HCT116 (cell line): ENCODE data around the gene ADGRD1. TPM values are rescaled to one million over a fixed set of nuclear protein-coding genes. Genes with fewer than 3 reads are reported as not detected.

Experiments
- ATAC-seq: fragments of 200-7000 bp; cut with Tn5 transposase; 2 replicates; pipeline ENCODE4 v1.9.1; 2020; ENCODE audit warnings: mild to moderate bottlenecking, moderate library complexity
- BruUV-seq: library from RNA; stranded (reverse); fragments of 400-500 nt; replicated peaks from 2 replicates; lab custom pipeline; 2021; lab: Mats Ljungman, UMichigan
- CTCF ChIA-PET: fragments of 300-600 bp; sonication (Branson Sonifier 250); formaldehyde crosslinking; loops from one replicate; lab custom pipeline; 2021; ENCODE audit warnings: antibody characterized with exemption; lab: Charles Lee
- POLR2A ChIA-PET: fragments of 300-600, 350-600 bp; sonication (Branson Sonifier 250); formaldehyde crosslinking; loops from one replicate; lab custom pipeline; 2021; ENCODE audit warnings: antibody characterized with exemption; lab: Charles Lee
- RAD21 ChIA-PET, 2 experiments: fragments of 300-600 bp; sonication (Branson Sonifier 250); formaldehyde crosslinking; loops; one replicate each; lab custom pipeline; 2023; ENCODE audit warnings: low total read pairs in 2 of 2; ENCODE audit not compliant: uncharacterized antibody in 2 of 2, unreplicated experiment in 2 of 2, low non-redundant PET in 1 of 2; lab: Charles Lee
- DNase-seq: peaks from one replicate; pipeline ENCODE4 v3.0.0-alpha.2; 2010; ENCODE audit warnings: low read depth, low spot score
- H2AFZ ChIP-seq: fragments of 200-600 bp; shearing (Covaris generic), sonication (generic); 2 replicates; pipeline ENCODE4 v1.6.1; 2017; ENCODE audit warnings: low read depth, mixed run types, mixed read lengths, antibody characterized with exemption, low read length; ENCODE audit not compliant: poor library complexity, severe bottlenecking
- H3K27ac ChIP-seq: 2 replicates; pipeline ENCODE4 v1.5.1; 2012; ENCODE audit warnings: low read depth, low read length
- H3K27me3 ChIP-seq: fragments of 200-600 bp; sonication (generic); 2 replicates; pipeline ENCODE4 v1.6.1; 2016; ENCODE audit warnings: mixed run types, low read length, mixed read lengths; ENCODE audit not compliant: insufficient read depth
- H3K36me3 ChIP-seq, 2 experiments: fragments of 200-500 bp in 1 of 2; fragments of 200-600 bp in 1 of 2; sonication (Bioruptor generic) in 1 of 2; sonication (generic) in 1 of 2; 2 replicates each; pipeline versions ENCODE4 v1.5.1 to v1.6.1; 2014 to 2016; ENCODE audit warnings: low read length in 2 of 2, inconsistent platforms in 1 of 2, mixed read lengths in 1 of 2, mixed run types in 1 of 2; ENCODE audit not compliant: insufficient read depth in 2 of 2, control insufficient read depth in 1 of 2
- H3K4me1 ChIP-seq, 2 experiments: fragments of 200-600 bp in 1 of 2; sonication (generic) in 1 of 2; 2 replicates each; pipeline versions ENCODE4 v1.5.1 to v1.6.1; 2012 to 2017; ENCODE audit warnings: low read length in 2 of 2, inconsistent platforms in 1 of 2, mild to moderate bottlenecking in 1 of 2, mixed read lengths in 1 of 2, mixed run types in 1 of 2, moderate library complexity in 1 of 2; ENCODE audit not compliant: insufficient read depth in 2 of 2, control insufficient read depth in 1 of 2
- H3K4me2 ChIP-seq: fragments of 200-600 bp; sonication (generic); 2 replicates; pipeline ENCODE4 v1.6.1; 2017; ENCODE audit warnings: mixed run types, low read length, mixed read lengths
- H3K4me3 ChIP-seq, 2 experiments: fragments of 200-600 bp in 1 of 2; sonication (generic) in 1 of 2; replicated peaks in 1 of 2; 2 replicates each; pipeline ENCODE4 v1.5.1; 2011 to 2016; ENCODE audit warnings: low read length in 2 of 2, control low read depth in 1 of 2, low read depth in 1 of 2, mild to moderate bottlenecking in 1 of 2, mixed read lengths in 1 of 2, mixed run types in 1 of 2
- H3K79me2 ChIP-seq: fragments of 200-600 bp; sonication (generic); 2 replicates; pipeline ENCODE4 v1.6.1; 2017; ENCODE audit warnings: mild to moderate bottlenecking, mixed run types, low read length, moderate library complexity, mixed read lengths; ENCODE audit not compliant: insufficient read depth
- H3K9ac ChIP-seq: fragments of 200-600 bp; sonication (generic); 2 replicates; pipeline ENCODE4 v1.6.1; 2016; ENCODE audit warnings: low read length, mixed read lengths
- H3K9me2 ChIP-seq: fragments of 200-600 bp; sonication (generic), shearing (Covaris generic); 2 replicates; pipeline ENCODE4 v1.6.1; 2017; ENCODE audit warnings: mixed run types, mild to moderate bottlenecking, moderate library complexity; ENCODE audit not compliant: insufficient read depth
- H3K9me3 ChIP-seq, 2 experiments: fragments of 200-500 bp in 1 of 2; fragments of 200-600 bp in 1 of 2; sonication (Bioruptor generic) in 1 of 2; sonication (generic) in 1 of 2; 2 replicates each; pipeline ENCODE4 v1.6.1; 2014 to 2017; ENCODE audit warnings: low read length in 2 of 2, mixed read lengths in 2 of 2, inconsistent platforms in 1 of 2, low read depth in 1 of 2, mild to moderate bottlenecking in 1 of 2, mixed run types in 1 of 2, moderate library complexity in 1 of 2; ENCODE audit not compliant: control insufficient read depth in 1 of 2, insufficient read depth in 1 of 2
- H4K20me1 ChIP-seq: fragments of 200-600 bp; sonication (generic), shearing (Covaris generic); 2 replicates; pipeline ENCODE4 v1.6.1; 2017; ENCODE audit warnings: mixed run types, mild to moderate bottlenecking, moderate library complexity; ENCODE audit not compliant: insufficient read depth
- CEBPB ChIP-seq: IDR thresholded peaks from 2 replicates; pipeline ENCODE4 v1.6.1; 2012; ENCODE audit warnings: low read depth
- EGR1 ChIP-seq: IDR thresholded peaks from 2 replicates; pipeline ENCODE4 v1.6.1; 2012; ENCODE audit warnings: low read depth
- ELF1 ChIP-seq: IDR thresholded peaks from 2 replicates; pipeline ENCODE4 v1.6.1; 2012; ENCODE audit warnings: low read depth, borderline replicate concordance
- EZH2 ChIP-seq: fragments of 200-600 bp; sonication (generic); IDR thresholded peaks from 2 replicates; pipeline ENCODE4 v1.6.1; 2017; ENCODE audit warnings: antibody characterized with exemption, mixed run types
- JUND ChIP-seq: IDR thresholded peaks from 2 replicates; pipeline ENCODE4 v1.6.1; 2012
- RAD21 ChIP-seq: IDR thresholded peaks from 2 replicates; pipeline ENCODE4 v1.6.1; 2012; ENCODE audit warnings: low read depth, mild to moderate bottlenecking
- SIN3A ChIP-seq: IDR thresholded peaks from 2 replicates; pipeline ENCODE4 v1.6.1; 2012; ENCODE audit warnings: low read depth
- TCF7L2 ChIP-seq: IDR thresholded peaks from 2 replicates; pipeline ENCODE4 v1.7.0; 2011; ENCODE audit warnings: borderline replicate concordance, inconsistent platforms; ENCODE audit not compliant: insufficient read depth, insufficient read length; ENCODE audit errors: extremely low read depth
- ZFX ChIP-seq: fragments of 450-650 bp; IDR thresholded peaks from 2 replicates; pipeline ENCODE4 v1.6.1; 2017
- ZNF274 ChIP-seq: fragments of 200-500 bp; sonication (Bioruptor generic); IDR thresholded peaks from 2 replicates; pipeline ENCODE4 v1.6.1; 2014; ENCODE audit warnings: mild to moderate bottlenecking, low read depth, low read length, inconsistent platforms
- intact Hi-C: fragments of 100-400 bp; cut with micrococcal nuclease; formaldehyde crosslinking; loops from 2 replicates; pipeline ENCODE4 v1.10.0; 2022
- total RNA-seq: library from RNA; stranded (reverse); gene quantifications from one replicate; pipeline ENCODE4 v1.2.1, GENCODE V29; 2021; ENCODE audit not compliant: unreplicated experiment
- TF ChIP-seq, protein P1 (sequence below): IDR thresholded peaks from 2 replicates; pipeline ENCODE4 v1.6.1; 2012
- TF ChIP-seq, protein P2 (sequence below): IDR thresholded peaks from 2 replicates; pipeline ENCODE4 v1.6.1; 2012
- TF ChIP-seq, protein P3 (sequence below): IDR thresholded peaks from 2 replicates; pipeline ENCODE4 v1.6.1; 2011; ENCODE audit warnings: mild to moderate bottlenecking, low read length, moderate library complexity; ENCODE audit not compliant: insufficient replicate concordance; ENCODE audit errors: extremely low read depth
- TF ChIP-seq, protein P4 (sequence below), 3 experiments: fragments of 200-600 bp in 1 of 3; sonication (generic) in 1 of 3; IDR thresholded peaks in 2 of 3; conservative IDR thresholded peaks in 1 of 3; 2 replicates each; pipeline ENCODE4 v1.5.1; 2012 to 2017; ENCODE audit warnings: low read depth in 2 of 3, low read length in 2 of 3, antibody characterized with exemption in 1 of 3, borderline replicate concordance in 1 of 3, control low read depth in 1 of 3, mild to moderate bottlenecking in 1 of 3, mixed read lengths in 1 of 3, mixed run types in 1 of 3, moderate library complexity in 1 of 3; ENCODE audit not compliant: insufficient read depth in 1 of 3

ADGRD1 gene
- total RNA-seq, 1 experiment from 2014 or later, result 0.44 TPM

DNA sequence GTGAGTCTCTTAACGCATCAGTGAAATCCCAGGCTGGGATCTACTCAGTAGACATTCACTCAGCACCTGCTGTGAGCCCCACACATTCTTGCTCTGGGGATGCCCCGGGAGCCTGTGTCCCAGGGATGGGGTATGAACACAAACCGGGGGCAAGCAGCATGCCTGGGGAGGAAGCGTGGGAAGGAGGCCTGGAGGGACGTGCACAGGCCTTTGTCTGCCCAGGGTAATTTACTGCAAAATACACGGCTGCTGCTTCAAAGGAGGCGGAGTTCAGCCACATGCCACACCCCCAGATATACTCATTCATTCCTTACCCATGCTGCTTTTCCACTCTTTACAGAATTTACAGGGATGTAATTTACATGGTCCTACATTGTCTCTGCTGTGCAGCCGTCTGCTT, 187.8 kb downstream of the ADGRD1 start:
- Histone ChIP-seq H3K4me2 (no peak overlapping the region), H3K9me3 (no peaks in the 10 kb centered on the region), H2AFZ (no peak overlapping the region), H3K36me3 (no peaks in the 10 kb centered on the region), H3K79me2 (no peaks in the 10 kb centered on the region), H3K4me1 (no peaks in the 10 kb centered on the region), H3K9me2 (no peaks in the 10 kb centered on the region), H3K27ac (no peak overlapping the region), H4K20me1 (no peaks in the 10 kb centered on the region), H3K27me3 (no peaks in the 10 kb centered on the region), H3K4me3 (no peak overlapping the region), H3K9ac (no peak overlapping the region)
- TF ChIP-seq ZNF274 (no peak), ELF1 (no peak), SIN3A (no peak), EGR1 (no peak), TCF7L2 (no peak)
- TF ChIP-seq, protein P1, sequence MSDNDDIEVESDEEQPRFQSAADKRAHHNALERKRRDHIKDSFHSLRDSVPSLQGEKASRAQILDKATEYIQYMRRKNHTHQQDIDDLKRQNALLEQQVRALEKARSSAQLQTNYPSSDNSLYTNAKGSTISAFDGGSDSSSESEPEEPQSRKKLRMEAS, result no peak
- TF ChIP-seq, protein P2, sequence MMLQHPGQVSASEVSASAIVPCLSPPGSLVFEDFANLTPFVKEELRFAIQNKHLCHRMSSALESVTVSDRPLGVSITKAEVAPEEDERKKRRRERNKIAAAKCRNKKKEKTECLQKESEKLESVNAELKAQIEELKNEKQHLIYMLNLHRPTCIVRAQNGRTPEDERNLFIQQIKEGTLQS, result no peak
- CTCF ChIA-PET, result no interaction called here
- RAD21 ChIA-PET, result no interaction called here
- no TSS peak for BruUV-seq
- intact Hi-C loops, result no loop called here
- DNase-seq (no peak), ATAC-seq (no peak)
- POLR2A ChIA-PET, result no interaction called here

DNA sequence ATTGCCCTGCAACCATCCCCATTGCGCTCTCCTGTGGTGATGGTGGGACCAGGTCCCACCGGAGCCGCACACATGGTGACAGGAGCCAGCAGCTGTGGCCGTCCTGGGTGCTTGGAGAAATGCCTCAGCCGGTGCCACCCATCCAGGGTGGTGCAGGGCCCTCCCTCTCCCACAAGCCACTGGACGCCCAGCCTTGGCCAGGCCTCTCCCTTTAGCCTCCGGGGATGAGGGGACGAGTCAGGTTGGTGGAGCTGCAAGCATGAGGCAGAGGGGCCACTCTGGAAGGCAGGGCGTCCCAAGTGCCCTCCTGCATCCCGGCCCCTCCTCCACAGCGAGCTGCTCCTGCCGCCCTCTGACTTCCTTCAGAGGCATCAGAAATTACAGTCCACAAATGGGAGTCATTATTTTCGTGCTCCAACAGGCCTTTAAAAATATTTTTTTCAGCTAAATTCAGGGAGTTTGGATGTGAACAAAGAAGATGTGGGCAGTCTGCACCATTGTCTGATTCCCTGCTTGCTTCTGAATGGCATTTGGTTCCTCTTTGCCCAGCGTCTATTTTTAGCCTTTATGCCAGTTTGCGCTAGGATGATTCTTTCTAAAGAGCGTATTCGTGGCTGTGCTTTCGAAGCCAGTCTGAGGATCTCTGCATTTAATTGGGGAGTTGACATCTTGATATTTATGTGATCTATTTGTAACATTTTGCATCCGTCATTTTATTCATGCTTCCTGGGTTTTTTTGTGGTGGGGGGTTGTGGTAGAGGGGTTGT, 189.4 kb downstream of the ADGRD1 start:
- DNase-seq, result no peak
- Histone ChIP-seq H3K4me3 (no peak overlapping the region), H3K9me2 (no peaks in the 10 kb centered on the region), H3K27ac (no peak overlapping the region), H2AFZ (no peak overlapping the region), H3K27me3 (no peaks in the 10 kb centered on the region; the same call in 1 of the 2 replicates), H4K20me1 (no peaks in the 10 kb centered on the region), H3K9me3 (no peaks in the 10 kb centered on the region), H3K4me1 (no peaks in the 10 kb centered on the region), H3K79me2 (no peaks in the 10 kb centered on the region), H3K9ac (no peak overlapping the region), H3K36me3 (no peaks in the 10 kb centered on the region), H3K4me2 (no peak overlapping the region)
- intact Hi-C loops, result no loop called here
- ATAC-seq, result no peak
- BruUV-seq, result no TSS peak
- ChIA-PET CTCF (no interaction called here), POLR2A (no interaction called here), RAD21 (no interaction called here)
- TF ChIP-seq TCF7L2 (no peak), ZNF274 (no peak), ZFX (no peak), CEBPB (no peak), EZH2 (no peak), RAD21 (no peak), JUND (no peak)
- TF ChIP-seq, protein P3, sequence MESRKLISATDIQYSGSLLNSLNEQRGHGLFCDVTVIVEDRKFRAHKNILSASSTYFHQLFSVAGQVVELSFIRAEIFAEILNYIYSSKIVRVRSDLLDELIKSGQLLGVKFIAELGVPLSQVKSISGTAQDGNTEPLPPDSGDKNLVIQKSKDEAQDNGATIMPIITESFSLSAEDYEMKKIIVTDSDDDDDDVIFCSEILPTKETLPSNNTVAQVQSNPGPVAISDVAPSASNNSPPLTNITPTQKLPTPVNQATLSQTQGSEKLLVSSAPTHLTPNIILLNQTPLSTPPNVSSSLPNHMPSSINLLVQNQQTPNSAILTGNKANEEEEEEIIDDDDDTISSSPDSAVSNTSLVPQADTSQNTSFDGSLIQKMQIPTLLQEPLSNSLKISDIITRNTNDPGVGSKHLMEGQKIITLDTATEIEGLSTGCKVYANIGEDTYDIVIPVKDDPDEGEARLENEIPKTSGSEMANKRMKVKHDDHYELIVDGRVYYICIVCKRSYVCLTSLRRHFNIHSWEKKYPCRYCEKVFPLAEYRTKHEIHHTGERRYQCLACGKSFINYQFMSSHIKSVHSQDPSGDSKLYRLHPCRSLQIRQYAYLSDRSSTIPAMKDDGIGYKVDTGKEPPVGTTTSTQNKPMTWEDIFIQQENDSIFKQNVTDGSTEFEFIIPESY, result no peak
- TF ChIP-seq, protein P4, sequence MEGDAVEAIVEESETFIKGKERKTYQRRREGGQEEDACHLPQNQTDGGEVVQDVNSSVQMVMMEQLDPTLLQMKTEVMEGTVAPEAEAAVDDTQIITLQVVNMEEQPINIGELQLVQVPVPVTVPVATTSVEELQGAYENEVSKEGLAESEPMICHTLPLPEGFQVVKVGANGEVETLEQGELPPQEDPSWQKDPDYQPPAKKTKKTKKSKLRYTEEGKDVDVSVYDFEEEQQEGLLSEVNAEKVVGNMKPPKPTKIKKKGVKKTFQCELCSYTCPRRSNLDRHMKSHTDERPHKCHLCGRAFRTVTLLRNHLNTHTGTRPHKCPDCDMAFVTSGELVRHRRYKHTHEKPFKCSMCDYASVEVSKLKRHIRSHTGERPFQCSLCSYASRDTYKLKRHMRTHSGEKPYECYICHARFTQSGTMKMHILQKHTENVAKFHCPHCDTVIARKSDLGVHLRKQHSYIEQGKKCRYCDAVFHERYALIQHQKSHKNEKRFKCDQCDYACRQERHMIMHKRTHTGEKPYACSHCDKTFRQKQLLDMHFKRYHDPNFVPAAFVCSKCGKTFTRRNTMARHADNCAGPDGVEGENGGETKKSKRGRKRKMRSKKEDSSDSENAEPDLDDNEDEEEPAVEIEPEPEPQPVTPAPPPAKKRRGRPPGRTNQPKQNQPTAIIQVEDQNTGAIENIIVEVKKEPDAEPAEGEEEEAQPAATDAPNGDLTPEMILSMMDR (IDR thresholded peaks at IDR 0.05 in 2 of 3, conservative IDR thresholded peaks at IDR 0.05 in 1 of 3; ENCODE audit: borderline replicate concordance in 1 of 3, insufficient read depth in 1 of 3, low read depth in 2 of 3, low read length in 2 of 3), result no peak
- TF ChIP-seq, protein P2, result no peak
- TF ChIP-seq, protein P1, result no peak
